ENCODE data around the gene TP63. TPM values are rescaled to one million over a fixed set of nuclear protein-coding genes. Genes with fewer than 3 reads are reported as not detected.

TP63 gene
- total and polyA plus RNA-seq, 7 donors: under 0.01 to 0.28 (median 0.15) TPM; not detected in 3

- TF ChIP-seq CTCF (IDR thresholded peaks at IDR 0.05) (no peak), POLR2AphosphoS5 (IDR thresholded peaks at IDR 0.05) (no peak), EP300 (IDR thresholded peaks at IDR 0.05) (no peak), POLR2A (IDR thresholded peaks at IDR 0.05) (no peak)
- Histone ChIP-seq H3K4me1 (peaks cover 0 to under 1% (median 0%) of the 10 kb centered on the region in 4 donors), H3K9me3 (no peaks in the 10 kb centered on the region), H3K36me3 (no peaks in the 10 kb centered on the region), H3K27me3 (no peaks in the 10 kb centered on the region), H3K27ac (no peak overlapping the region), H3K4me3 (no peak overlapping the region)
- WGBS, 2 donors: 76 to 89% methylated on average over 4 of the region's 4 CpGs
- intact Hi-C loops (cut with DNase I): no loop called here
- no peak for DNase-seq
Observed at GRCh38 chr3:189718215-189718614, 87.0 kb downstream of the TP63 start.

GRCh38 chr3:189720736-189721417, 89.7 kb downstream of the TP63 start:
- TF ChIP-seq EP300 (IDR thresholded peaks at IDR 0.05) (no peak), POLR2A (IDR thresholded peaks at IDR 0.05) (no peak), POLR2AphosphoS5 (IDR thresholded peaks at IDR 0.05) (no peak), CTCF (IDR thresholded peaks at IDR 0.05) (no peak)
- no peaks in the 10 kb centered on the region for H3K27me3 ChIP-seq
- H3K36me3 ChIP-seq: no peaks in the 10 kb centered on the region
- H3K4me3 ChIP-seq: no peak overlapping the region
- no peak for DNase-seq
- intact Hi-C loops (cut with DNase I): no loop called here
- no peaks in the 10 kb centered on the region for H3K9me3 ChIP-seq
- no peak overlapping the region for H3K27ac ChIP-seq
- 81 to 84% methylated on average over 5 of the region's 5 CpGs for WGBS, 2 donors
- no peaks in the 10 kb centered on the region for H3K4me1 ChIP-seq

- DNase-seq: no peak
- H3K4me3 ChIP-seq: no peak overlapping the region
- no peak overlapping the region for H3K27ac ChIP-seq
- intact Hi-C loops (cut with DNase I): no loop called here
- 57 to 88% methylated on average over 8 of the region's 8 CpGs for WGBS, 2 donors
- H3K4me1 ChIP-seq: no peaks in the 10 kb centered on the region
- no peaks in the 10 kb centered on the region for H3K9me3 ChIP-seq
- no peaks in the 10 kb centered on the region for H3K36me3 ChIP-seq
- TF ChIP-seq POLR2A (IDR thresholded peaks at IDR 0.05): no peak
- TF ChIP-seq EP300 (IDR thresholded peaks at IDR 0.05): no peak
- no peak for TF ChIP-seq POLR2AphosphoS5 (IDR thresholded peaks at IDR 0.05)
- TF ChIP-seq CTCF (IDR thresholded peaks at IDR 0.05): no peak
- H3K27me3 ChIP-seq: no peaks in the 10 kb centered on the region
Observed at GRCh38 chr3:189721873-189722665, 90.9 kb downstream of the TP63 start.

- TF ChIP-seq POLR2AphosphoS5 (IDR thresholded peaks at IDR 0.05) (no peak), CTCF (IDR thresholded peaks at IDR 0.05) (no peak), EP300 (IDR thresholded peaks at IDR 0.05) (no peak), POLR2A (IDR thresholded peaks at IDR 0.05) (no peak)
- Histone ChIP-seq H3K36me3 (no peaks in the 10 kb centered on the region), H3K9me3 (no peaks in the 10 kb centered on the region), H3K27ac (no peak overlapping the region), H3K4me1 (no peaks in the 10 kb centered on the region), H3K4me3 (no peak overlapping the region), H3K27me3 (no peaks in the 10 kb centered on the region)
- no peak for DNase-seq
- WGBS, 2 donors: 79 to 98% methylated on average over 4 of the region's 4 CpGs
- intact Hi-C loops (cut with DNase I): no loop called here
Observed at GRCh38 chr3:189724356-189724755, 93.2 kb downstream of the TP63 start.

Data from sigmoid colon (tissue), 7 donors.